Measurements from ENCODE around the gene GLIS1.
A peak's percentile ranks its signal among the peaks of the same experiment; 100 is the strongest.
"Not testable (repeated sequence)": the region's sequence is repeated elsewhere in the genome, so short reads cannot be mapped to it uniquely, and the experiment has no call there.

GLIS1 gene

GRCh38 chr1:53573931-53574330 is 165.0 kb downstream of the GLIS1 start:
- DNase-seq: peak; percentile 13

GRCh38 chr1:53573522-53573921 is 165.4 kb downstream of the GLIS1 start:
- no peak for DNase-seq

GRCh38 chr1:53572815-53573173 is 166.2 kb downstream of the GLIS1 start:
- DNase-seq: no peak

GRCh38 chr1:53572065-53572814 is 166.7 kb downstream of the GLIS1 start:
- DNase-seq: peak; percentile 49

- DNase-seq: no peak
Observed at GRCh38 chr1:53568540-53568939, 170.4 kb downstream of the GLIS1 start.

GRCh38 chr1:53567851-53568250 is 171.1 kb downstream of the GLIS1 start:
- DNase-seq: no peak

GRCh38 chr1:53567450-53567849 is 171.5 kb downstream of the GLIS1 start:
- no peak for DNase-seq

GRCh38 chr1:53563611-53564010 is 175.4 kb downstream of the GLIS1 start:
- DNase-seq: no peak

GRCh38 chr1:53562981-53563379 is 176.0 kb downstream of the GLIS1 start:
- DNase-seq: no peak

GRCh38 chr1:53562291-53562980 is 176.5 kb downstream of the GLIS1 start:
- DNase-seq: no peak

- no peak for DNase-seq
Observed at GRCh38 chr1:53561503-53562105, 177.4 kb downstream of the GLIS1 start.

GRCh38 chr1:53560581-53561502 is 178.1 kb downstream of the GLIS1 start:
- DNase-seq: peak; percentile 65

GRCh38 chr1:53559854-53560580 is 178.9 kb downstream of the GLIS1 start:
- peak; percentile 19 for DNase-seq

- peak; percentile 4 for DNase-seq
Observed at GRCh38 chr1:53559391-53559815, 179.6 kb downstream of the GLIS1 start.

- no peak for DNase-seq
Observed at GRCh38 chr1:53558739-53559315, 180.1 kb downstream of the GLIS1 start.

- peak; percentile 8 for DNase-seq
Observed at GRCh38 chr1:53557830-53558738, 180.9 kb downstream of the GLIS1 start.

- peak; percentile 4 for DNase-seq
Observed at GRCh38 chr1:53557369-53557768, 181.6 kb downstream of the GLIS1 start.

- DNase-seq: peak; percentile 11
Observed at GRCh38 chr1:53556657-53557227, 182.2 kb downstream of the GLIS1 start.

GRCh38 chr1:53555620-53556326 is 183.2 kb downstream of the GLIS1 start:
- DNase-seq: not testable (repeated sequence)

All from right hindlimb (tissue), 1 donor.